ENCODE measurements around the gene PCTP.

PCTP gene

GRCh38 chr17:55720919-55721836 lies 29.7 kb upstream of the PCTP start:
- DNase-seq (ENCODE audit: low read depth), result no peak
- H3K4me3 ChIP-seq (ENCODE audit: control insufficient read depth, low read depth, low read length), result no peak overlapping the region
- TF ChIP-seq, protein P1, sequence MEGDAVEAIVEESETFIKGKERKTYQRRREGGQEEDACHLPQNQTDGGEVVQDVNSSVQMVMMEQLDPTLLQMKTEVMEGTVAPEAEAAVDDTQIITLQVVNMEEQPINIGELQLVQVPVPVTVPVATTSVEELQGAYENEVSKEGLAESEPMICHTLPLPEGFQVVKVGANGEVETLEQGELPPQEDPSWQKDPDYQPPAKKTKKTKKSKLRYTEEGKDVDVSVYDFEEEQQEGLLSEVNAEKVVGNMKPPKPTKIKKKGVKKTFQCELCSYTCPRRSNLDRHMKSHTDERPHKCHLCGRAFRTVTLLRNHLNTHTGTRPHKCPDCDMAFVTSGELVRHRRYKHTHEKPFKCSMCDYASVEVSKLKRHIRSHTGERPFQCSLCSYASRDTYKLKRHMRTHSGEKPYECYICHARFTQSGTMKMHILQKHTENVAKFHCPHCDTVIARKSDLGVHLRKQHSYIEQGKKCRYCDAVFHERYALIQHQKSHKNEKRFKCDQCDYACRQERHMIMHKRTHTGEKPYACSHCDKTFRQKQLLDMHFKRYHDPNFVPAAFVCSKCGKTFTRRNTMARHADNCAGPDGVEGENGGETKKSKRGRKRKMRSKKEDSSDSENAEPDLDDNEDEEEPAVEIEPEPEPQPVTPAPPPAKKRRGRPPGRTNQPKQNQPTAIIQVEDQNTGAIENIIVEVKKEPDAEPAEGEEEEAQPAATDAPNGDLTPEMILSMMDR (IDR thresholded peaks at IDR 0.05; ENCODE audit: control insufficient read depth, insufficient read depth, low read depth, low read length, missing control alignments), result no peak

DNA sequence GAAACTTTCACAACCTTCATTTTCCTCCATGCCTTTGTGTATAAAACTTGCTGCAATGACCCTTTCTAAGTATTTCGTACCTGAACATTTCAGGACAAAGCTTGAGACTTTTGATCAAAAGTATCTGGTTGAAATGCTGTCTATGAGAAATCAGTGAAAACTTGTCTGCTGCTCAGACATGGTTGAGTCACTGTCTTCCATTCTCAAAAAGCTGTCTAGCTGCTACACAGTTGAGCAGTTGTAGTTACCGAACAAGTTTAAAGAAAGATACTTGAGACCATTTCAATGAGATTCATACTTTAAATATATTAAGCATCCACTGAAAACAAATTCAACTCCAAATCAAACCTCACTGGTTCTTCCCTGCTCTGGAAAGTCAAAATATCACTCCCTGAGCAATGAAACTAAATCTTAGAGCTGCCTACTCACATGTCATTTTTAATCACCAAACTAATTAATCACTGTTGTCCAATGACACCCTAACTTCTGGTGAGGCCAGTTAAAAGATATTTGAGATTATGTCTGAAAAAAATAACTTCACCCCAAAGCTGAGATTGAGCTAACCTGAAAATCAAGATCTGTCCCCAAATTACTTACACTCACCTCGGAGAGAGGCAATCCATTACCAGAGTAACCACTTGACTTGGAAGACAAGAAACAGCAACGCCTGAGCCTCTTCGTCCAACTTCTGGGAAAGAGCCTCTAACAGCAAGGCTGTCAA lies 28.7 kb upstream of the PCTP start:
- TF ChIP-seq, protein P1 (IDR thresholded peaks at IDR 0.05; ENCODE audit: control insufficient read depth, insufficient read depth, low read depth, low read length, missing control alignments), result no peak
- no peak for DNase-seq (ENCODE audit: low read depth)
- H3K4me3 ChIP-seq (ENCODE audit: control insufficient read depth, low read depth, low read length), result peak overlapping the region; percentile 24; the same call in 1 of the 2 replicates

DNA sequence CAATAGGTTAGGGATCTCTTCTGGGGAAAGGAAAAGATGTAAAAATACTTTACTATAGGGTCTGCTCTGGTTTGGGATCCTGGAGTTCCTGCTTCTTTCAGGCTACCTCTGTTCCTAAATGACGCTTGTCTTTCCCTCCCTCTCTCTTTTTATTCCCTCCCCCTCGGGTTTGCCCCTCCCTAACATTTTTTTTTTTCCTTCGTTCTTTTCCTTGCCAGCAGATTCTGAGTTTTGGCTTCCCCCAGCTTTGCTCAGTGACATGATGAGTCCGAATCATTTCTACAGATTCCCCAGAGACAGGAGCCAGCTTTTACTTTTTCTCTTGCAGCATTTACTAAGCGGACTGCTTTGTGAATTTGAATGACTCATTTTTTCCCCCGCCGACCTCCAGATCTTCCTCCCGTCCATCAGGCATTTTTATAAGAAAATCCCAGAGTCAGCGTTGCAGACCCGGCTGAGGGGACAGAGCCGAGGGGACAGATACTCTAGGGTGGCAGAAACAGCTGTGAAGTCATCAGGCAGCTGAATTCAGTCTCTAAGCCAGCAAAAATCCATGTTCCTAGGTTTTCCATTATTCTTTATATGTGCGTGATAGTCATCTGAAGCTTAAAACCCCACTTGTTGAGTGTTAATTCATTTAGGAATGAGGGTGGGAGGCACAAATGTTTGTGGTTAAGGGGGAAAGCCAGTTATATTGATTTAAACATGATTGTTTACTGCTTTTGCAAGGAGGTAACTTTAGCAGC lies 27.9 kb upstream of the PCTP start, which contains the start of gene TMEM100:
Gene TMEM100, minus strand, starts transcription at position 123 of the 746 bp plus-strand sequence. CDS start 1,794 bp downstream, outside the sequence.
- peak; percentile 63 for DNase-seq (ENCODE audit: low read depth)
- TF ChIP-seq, protein P1 (IDR thresholded peaks at IDR 0.05; ENCODE audit: control insufficient read depth, insufficient read depth, low read depth, low read length, missing control alignments), result no peak
- H3K4me3 ChIP-seq (ENCODE audit: control insufficient read depth, low read depth, low read length), result peak within 1 kb of the TSS; percentile 24

DNA sequence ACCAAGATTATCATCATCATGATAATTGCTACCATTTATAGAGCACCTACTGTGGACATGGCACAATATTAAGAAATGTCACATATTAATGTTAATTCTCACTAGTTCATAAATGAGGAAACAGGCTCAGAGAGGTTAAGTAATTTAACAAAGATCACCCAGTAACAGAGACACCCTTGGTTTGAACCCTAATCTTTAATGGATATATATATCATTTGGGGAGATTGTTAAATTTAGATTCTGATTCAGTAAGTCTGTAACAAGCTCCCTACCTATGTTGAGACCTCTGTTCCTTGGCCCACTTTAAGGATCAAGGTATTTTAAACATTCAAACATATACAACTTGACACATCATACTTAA lies 27.4 kb upstream of the PCTP start:
- no peak for DNase-seq (ENCODE audit: low read depth)
- no peak overlapping the region for H3K4me3 ChIP-seq (ENCODE audit: control insufficient read depth, low read depth, low read length)
- TF ChIP-seq, protein P1 (IDR thresholded peaks at IDR 0.05; ENCODE audit: control insufficient read depth, insufficient read depth, low read depth, low read length, missing control alignments), result no peak

DNA sequence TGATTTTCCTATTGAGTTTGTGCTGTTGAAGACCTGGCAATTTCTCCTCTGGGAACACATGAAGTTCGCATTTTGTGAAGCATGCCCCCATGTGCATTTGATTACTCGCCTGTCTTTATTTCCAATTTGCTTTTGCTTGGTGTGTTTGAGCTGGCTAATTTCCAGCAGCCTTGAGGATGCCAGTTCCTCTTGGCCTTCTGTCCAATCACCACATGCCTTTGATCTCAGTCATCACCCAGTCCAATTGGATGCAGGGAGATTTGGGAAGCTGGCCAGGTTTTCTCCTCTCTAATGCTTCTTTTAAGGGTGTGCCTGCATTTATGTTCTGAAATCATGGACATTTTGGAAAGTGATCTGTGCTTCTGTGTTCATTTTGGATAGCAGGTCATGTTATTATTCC lies 24.4 kb upstream of the PCTP start:
- H3K4me3 ChIP-seq (ENCODE audit: control insufficient read depth, low read depth, low read length), result no peak overlapping the region
- peak; percentile 94 for DNase-seq (ENCODE audit: low read depth)
- TF ChIP-seq, protein P1 (IDR thresholded peaks at IDR 0.05; ENCODE audit: control insufficient read depth, insufficient read depth, low read depth, low read length, missing control alignments), result no peak

GRCh38 chr17:55727275-55727674 lies 23.6 kb upstream of the PCTP start:
- H3K4me3 ChIP-seq (ENCODE audit: control insufficient read depth, low read depth, low read length), result no peak overlapping the region
- no peak for DNase-seq (ENCODE audit: low read depth)
- TF ChIP-seq, protein P1 (IDR thresholded peaks at IDR 0.05; ENCODE audit: control insufficient read depth, insufficient read depth, low read depth, low read length, missing control alignments), result no peak

All from AG09309 (cell line).